HG03575 (cell line): Measurements from ENCODE around the gene COPS4.
"Not testable (repeated sequence)": the region's sequence is repeated elsewhere in the genome, so short reads cannot be mapped to it uniquely, and the experiment has no call there.

Experiments
- ATAC-seq: cut with Tn5 transposase; IDR thresholded peaks from one replicate; pipeline ENCODE4 v1.9.1; 2021; ENCODE audit not compliant: unreplicated experiment, insufficient number of reproducible peaks, low FRiP score; ENCODE audit errors: extremely low read depth

COPS4 gene

DNA sequence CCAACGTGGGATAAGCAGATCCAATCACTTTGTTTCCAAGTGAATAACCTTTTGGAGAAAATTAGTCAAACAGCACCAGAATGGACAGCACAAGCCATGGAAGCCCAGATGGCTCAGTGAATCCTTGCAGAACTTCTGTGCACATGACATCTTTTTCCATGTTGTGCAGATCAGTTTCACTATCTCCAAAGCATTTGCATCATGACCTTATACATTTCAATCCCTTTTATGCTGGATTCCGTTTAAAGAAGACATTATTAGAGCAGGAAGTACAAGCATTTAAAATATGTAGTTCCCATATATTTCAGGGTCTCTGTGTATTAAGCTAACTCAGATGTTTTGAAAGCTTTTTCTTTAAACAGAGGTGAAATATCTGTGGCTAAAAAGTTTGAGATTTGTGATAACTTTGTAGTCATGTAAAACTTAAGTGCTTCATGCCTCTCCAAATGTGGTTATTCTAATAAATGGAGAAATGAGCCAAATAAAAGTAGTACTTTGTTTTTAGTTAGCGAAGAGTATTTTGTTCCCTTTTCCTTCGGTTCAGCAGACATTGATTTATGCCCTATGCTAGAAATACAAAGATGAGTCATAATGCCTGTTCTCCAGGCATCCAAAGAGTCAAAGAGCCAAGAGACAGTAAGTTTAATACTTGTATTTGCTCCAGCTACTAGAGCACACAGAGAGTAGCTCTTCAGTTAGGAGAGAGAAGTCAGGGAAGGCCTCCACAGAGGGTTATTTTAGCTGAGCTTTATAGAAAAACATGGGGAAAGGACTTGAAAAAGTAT lies 40.5 kb downstream of the COPS4 start:
- ATAC-seq = no peak

DNA sequence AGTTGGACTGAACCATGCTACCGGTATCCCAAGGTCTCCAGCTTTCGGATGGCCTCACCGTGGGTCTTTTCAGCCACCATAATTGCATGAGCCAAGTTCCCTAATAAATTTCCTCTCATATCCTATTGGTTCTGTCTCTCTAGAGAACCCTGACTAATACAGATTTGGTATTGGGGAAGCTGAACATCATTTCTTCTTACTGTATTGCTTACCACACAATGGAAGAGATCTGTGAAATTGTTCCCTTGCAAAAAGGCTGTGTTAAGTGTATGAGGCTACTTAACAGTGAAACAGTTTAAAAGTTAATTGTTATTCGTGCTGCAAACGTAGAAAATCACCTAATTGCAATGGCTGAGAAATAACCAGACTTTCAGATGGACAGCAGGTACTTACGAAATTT lies 45.6 kb downstream of the COPS4 start:
- no peak for ATAC-seq

DNA sequence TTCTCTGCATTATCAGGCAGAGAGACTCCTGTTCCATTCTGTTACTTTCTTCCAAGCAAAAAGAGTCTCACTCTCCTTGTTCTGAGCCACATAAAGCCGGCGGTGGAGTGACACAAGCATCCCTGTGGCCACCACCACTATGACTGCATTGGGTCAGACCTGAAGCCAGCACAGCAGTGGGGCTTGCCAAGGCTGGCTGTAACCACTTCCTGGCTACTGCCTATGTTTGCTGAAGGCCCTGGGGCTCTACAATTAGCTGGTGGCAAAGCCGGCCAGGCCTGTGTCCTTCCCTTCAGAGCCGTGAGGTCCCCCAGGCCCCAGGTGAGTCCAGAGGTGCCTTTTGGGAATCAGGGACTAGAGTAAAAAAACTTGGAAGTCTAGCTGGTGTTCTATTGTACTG lies 47.8 kb downstream of the COPS4 start:
- ATAC-seq = no peak

DNA sequence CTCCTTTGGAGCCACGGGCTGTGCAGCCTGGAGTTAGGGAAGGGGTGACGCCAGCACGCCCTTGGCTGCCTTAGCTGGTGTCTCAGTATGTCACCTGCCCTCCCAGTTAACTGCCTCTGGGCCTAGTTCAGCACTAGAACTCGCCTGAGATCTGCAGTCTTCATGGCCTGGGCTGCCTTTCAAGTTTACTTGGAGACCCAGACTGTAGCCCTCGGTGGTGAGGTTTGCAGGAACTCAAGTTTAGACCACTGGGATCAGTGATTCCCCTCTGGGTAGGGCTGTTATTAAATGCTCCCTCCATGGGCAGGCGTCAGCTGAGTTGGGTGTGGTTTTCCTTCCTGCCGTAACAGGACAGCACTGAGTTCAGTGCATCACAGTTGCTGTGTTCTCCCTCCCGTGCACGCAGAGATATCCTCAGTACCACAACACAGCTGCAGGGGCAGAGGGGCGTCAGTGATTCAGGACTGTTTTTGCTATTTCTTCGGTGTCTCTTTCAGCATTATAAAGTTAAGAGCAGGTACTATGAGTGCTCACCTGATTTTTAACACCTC lies 49.0 kb downstream of the COPS4 start:
- no peak for ATAC-seq

DNA sequence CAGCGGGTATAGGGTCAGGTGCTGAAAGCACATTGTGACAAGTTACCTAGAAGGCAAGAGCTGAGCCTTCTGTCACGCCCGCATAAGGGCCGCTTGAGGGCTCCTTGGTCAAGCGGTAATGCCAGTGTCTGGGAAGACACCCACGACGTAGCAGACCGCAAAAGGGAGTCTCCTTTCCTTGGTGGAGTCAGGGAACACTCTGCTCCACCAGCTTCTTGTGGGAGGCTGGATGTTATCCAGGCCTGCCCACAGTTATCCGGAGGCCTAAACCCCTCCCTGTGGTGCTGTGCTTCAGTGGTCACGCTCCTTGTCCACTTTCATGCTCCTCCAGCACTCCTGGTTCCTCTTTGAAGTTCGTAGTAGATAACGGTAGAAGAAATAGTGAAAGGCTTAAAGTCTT lies 50.0 kb downstream of the COPS4 start:
- not testable (repeated sequence) for ATAC-seq

DNA sequence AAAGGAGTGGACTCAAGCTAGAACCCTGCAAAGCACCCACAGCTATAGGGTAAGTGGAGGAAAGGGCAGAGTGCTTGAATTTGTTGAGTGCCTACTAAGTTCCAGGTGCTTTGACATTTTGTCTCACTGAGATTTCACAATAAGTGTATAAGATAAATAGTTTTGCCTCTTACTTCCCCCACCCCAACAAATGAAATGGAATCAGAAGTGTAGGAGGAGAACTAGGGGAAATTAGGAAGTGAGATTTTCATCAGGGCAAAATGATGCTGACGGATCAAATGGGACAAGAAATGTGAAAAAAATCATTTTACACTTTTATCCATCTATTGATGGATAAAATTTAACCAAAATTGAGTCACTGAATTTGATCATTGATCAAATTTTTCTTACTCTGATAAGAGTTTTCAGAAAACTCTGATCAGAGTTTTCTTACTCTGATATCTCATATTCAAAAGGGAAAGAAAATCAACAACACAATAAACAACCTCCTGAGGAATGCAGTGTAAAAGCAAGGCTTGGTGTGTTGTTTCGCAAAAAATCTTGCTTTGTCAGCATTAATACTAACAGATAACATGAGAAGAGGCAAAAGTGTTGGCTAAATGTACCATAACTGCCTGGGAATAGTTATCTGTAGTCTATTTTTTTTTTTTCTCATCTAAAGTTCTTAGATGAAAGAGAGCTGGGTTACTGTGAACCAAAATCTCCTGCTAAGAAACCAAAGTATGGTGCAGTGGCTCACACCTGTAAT lies 54.6 kb downstream of the COPS4 start:
- no peak for ATAC-seq

DNA sequence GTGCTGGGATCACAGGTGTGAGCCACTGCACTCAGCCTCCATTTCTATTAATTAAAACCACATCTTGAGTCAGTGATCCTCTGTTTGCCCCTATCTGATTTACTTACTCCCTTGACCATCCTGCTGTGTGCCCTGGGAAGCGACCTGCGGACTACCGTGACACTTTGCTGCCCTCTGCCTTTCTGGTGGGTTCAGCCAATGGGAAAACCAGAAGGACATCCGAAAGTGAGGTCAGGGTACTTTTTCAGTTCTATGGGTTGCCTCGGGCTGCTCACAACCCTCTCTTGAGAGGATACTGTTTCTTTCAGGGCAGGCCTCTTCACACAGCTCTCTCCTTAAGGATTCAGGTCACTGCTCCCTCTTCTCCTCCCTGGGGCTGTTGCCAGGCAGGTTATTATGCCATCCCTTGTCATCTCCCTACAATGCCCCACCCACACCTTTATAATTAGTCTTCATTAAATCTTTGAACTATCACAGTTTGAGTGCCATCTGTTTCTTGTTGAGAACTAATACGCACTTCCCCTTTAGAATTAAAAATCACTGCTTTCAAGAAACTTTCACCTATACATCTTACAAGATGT lies 58.2 kb downstream of the COPS4 start:
- ATAC-seq = no peak

DNA sequence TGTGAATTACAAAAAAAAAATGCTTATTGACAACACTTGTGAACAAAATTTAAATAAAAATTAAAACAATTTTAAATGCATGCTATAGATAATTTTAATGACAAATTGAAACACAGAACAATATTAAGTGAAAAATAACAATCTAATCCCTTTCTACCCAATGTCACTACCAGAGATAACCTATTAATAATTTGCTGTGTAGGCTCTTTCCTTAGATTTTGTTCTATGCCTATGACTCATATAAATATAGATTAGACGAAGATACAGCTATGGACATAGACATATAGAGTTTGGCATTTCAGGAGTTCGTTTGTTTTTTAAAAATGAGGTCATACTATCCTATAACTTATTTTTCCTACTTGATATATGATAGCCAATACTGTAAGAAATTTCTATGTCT lies 61.4 kb downstream of the COPS4 start:
- no peak for ATAC-seq

DNA sequence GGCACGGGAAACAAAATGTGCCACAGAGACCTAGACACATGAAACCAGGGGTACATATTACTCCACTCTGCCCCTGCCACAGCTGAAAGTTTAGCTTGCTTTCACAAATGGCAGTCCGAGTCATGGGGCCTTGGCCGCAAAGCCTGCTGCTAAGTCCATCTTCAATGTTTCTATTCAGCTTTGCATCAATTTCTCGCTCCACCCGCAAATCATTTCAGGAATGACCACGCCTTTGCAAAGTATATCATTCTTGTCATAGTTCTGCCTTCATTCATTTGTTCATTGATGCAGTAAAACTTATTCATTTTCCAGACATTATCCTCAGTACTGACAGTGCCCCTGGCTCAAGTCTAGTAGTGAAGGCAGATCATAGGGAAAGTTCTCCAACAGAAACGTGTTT lies 70.0 kb downstream of the COPS4 start:
- ATAC-seq = no peak

DNA sequence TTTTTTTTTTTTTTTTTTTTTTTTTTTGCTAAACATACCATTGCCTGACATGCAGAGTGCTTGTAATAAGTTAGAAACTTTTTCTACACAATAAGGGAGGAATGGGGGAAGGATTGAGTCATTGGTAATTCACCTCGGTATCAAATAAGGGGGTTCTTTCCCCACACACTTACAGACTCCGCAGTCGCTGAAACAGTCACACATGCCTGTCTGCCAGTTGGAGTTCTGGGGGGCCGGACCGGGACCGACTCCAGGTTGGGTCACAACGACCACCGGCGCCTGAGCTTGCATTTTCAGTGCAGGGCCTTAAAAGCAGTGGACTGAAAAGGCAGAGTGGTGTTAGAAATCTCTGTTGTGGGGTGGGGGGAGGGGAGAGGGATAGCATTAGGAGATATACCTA lies 72.6 kb downstream of the COPS4 start:
- no peak for ATAC-seq

DNA sequence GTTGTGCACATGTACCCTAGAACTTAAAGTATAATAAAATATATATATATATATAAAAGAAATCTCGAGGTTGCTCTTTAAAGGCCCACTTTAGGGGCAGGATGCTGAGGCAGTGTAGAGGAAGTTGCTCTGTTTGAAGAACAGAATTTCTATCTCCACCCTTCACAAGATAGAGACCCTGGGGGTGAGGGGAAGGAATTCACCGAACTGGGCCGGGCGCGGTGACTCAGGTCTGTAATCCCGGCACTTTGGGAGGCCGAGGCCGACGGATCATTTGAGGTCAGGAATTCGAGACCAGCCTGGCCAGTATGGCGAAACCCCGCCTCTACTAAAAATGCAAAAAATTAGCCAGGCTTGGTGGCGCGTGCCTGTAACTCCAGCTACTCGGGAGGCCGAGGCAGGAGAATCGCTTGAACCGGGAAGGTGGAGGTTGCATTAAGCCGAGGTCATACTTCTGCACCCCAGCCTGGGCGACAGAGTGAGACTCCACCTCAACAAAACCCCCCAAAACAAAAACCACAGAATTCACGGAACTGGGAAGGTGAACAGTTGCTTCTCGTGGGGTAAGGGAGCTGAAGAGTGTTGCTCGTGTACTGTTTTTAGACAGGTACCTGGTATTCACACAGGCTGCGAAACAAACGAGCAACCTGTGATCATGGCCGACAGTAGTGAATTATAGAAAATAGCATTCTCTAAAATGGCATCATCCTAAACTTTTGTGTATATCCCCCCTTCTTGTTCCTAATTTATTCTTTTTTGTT lies 73.3 kb downstream of the COPS4 start:
- ATAC-seq = no peak

DNA sequence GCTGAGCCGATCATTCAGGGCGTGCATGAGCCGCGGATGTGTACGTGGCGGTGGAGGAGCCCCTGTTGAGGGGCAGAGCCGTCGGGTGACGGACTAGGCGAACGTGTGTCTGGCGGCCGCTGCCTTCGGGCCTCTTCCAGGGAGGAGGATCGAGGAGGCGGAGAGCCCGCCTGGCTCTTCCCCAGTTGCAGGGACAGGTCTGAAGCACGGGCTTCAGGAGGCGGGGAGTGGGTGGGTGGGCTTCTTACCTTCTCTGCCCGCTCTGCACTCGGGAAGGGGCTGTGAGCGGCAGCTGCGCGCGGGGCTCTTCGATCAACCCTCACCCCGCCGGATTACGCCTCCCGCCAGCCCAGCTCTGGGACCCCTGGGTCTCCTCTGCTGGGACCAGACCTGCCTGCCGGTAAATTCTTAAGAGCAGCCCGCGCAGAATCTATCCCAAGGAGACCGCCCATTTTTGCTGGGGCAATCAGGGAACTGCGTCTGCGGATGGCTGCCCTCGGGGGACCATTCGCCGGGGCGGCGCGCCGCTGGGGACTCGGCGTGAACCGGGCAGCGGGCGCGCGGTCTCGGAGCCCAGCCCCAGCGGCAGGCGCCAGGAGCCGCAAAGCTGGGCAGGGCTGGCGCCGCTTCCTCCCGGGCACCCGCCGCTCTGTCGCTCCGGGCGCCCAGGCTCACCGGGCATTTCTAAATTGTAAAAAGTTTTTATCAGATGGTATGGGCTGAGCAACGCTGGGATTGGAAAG lies 74.7 kb downstream of the COPS4 start:
- no peak for ATAC-seq

DNA sequence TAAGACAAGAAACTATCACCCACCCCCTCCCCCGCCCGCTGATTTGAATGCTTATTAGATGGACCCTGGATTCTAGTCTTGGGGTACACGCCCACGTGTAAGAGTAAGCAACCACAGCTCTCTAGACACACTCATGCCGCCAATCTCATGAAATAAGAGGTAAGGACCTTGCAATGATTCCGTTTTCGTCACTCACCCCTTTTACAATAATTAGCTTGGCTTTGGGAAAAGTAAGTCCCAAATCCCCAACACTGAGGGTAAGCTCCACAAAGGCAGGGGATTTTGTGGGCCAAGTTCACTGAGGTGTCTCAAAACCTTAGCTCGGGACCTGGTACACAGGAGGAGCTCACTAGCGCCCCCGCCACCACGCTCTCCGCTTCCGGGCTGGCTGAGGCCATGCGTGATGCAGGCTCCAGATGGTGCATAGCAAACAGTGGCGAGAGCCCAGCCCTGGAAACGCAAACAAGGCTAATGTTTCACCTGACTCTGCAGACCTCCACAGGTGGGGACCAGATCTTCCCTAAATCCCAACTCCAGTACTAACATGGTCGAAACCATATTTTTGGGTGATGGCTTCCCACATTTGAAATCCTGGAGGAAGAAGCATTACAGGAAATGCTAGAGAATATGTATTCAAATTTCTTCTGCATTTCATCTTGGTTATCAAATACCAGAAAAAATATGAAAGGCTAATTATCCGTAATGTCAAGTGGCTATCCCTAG lies 75.4 kb downstream of the COPS4 start:
- no peak for ATAC-seq

DNA sequence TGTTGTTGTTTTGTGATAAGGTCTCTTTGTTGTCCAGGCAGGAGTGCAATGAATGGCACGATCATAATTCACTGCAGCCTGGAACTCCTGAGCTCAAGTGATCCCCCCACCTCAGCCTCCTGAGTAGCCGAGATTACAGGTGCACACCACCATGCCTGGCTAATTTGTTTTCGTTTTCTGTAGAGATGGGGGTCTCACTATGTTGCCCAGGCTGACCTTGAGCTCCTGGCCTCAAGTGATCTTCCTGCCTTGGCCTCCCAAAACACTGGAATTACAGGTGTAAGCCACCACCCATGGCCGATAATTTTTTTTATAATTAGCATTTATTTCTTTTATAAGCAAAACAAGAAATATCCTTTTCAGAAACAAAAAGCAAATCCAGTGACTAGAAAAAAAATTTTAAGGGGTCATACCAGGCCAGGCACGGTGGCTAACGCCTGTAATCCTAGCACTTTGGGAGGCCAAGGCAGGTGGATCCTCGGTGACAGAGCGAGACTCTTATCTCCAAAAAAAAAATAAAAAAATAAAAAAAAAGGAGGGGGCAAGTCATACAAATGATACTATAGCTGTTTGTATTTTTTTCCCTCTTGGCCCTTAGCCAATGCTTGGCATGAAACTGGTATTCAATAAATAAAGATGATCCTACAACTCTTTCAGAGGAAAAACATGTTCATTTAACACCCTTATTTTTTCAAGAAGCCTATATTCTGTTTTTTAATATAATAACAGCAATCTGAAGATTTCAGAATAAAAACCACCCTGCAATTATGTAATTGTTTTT lies 76.2 kb downstream of the COPS4 start:
- no peak for ATAC-seq

DNA sequence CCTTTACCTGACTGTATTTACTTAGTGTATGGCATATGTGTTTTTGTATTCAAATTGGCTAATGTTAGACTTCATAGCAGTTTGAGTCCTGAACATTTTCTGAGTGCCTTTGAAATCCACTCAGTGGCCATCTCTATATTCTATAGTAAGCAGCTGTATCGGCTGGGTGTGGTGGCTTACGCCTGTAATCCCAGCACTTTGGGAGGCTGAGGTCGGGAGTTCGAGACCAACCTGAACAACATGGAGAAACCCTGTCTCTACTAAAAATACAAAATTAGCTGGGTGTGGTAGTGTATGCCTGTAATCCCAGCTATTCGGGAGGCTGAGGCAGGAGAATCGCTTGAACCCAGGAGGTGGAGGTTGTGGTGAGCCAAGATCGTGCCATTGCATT lies 76.8 kb downstream of the COPS4 start:
- not testable (repeated sequence) for ATAC-seq

DNA sequence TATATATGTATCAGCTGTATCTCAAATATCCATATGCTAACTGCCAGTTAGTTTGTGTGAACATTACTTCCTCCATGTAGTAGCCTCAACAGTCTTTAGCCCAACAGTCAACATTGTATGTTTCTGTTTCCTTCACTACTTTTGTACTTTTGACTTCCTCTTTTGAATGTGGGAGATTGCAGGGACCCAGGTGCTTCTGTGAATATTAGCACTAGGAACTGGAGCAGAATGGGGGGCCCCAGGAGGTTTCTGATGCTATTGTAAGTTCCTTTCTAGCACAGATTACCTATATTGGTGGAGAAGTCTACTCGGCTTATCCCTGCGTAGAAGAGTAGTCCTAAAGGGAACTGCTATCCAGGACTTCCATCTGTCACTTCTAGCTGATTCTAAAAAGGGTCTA lies 77.2 kb downstream of the COPS4 start:
- no peak for ATAC-seq

DNA sequence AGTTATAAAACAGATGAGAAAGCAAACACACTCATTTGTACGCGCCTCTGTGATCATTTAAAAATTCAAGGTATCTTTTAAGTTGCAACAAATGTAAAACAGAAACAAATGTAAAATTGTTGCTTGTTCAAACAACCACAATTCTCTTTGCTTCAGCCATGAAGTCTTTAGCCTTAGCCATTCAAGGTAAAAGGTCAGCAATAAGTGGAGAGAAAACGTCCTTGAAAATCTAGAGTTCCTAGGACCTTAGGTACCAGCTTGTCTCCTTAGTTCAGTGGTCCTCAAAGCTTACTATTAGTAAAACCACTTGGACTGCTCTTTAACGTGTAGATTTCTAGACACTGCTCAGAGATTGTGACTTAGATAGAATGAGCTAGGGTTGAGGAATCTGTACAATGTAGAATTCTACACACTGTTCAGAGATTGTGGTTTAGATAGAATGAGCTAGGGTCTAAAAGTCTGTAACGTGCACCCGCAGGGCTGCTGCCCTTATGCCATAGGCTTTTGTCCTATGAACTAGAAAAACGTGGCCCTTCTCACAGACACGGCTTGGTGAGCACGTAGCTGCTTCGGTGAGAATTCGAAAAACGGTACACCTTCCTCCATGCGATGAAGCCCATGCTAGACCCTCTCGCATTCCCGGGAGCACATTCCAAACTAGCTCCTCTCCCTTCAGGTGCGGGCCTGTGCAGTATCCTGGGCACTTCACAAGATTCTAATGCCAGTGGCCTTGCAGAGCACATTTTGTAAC lies 77.9 kb downstream of the COPS4 start:
- ATAC-seq = no peak
